GM21723 (cell line): ENCODE measurements around the gene HEY2.
A peak's percentile ranks its signal among the peaks of the same experiment; 100 is the strongest.
"Not testable (repeated sequence)": the region's sequence is repeated elsewhere in the genome, so short reads cannot be mapped to it uniquely, and the experiment has no call there.

Source experiments
- ATAC-seq: cut with Tn5 transposase; IDR thresholded peaks from one replicate; pipeline ENCODE4 v1.9.1; 2021; ENCODE audit warnings: mild to moderate bottlenecking, moderate library complexity; ENCODE audit not compliant: unreplicated experiment

The HEY2 gene

DNA sequence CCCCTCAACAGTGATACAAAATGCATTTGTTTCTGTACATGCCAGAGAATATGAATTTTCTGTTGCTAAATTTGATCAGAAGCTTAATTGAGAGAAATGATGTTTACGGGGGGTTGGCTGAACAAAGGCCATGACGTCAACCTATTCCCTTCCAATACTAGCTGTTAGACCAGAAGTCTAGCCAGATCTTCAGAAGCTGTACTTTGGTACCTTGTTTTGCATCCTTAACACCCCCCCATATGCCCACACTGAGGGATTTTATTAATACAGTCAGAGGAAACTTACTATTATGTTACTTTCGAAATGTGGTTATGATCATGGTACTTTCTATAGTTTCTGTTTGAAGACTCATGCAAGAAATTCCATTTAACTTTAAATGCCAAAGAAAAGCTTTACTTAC is 44.4 kb downstream of the HEY2 start:
- no peak for ATAC-seq

- no peak for ATAC-seq
These were observed 45.1 kb downstream of the HEY2 start for GRCh38 chr6:125794342-125795137.

DNA sequence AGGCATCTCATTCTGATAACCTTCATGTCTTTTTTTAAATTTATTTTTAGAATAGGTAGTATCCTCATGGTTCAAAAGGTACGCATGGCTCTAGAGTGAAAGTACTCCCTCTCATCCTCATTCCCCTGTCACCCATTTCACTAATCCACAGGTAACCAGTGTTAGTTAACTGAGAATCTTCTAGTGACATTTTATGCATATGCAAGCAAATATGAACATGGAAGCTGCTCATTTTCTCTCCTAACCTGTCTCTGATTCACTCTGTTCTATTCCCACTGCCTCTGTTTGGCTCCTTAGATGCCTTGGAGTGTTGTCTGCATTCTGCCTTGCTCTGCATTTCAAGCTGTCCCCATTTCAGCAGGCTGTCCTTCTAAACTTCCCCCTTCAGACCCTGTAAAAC is 45.9 kb downstream of the HEY2 start:
- ATAC-seq, result no peak

DNA sequence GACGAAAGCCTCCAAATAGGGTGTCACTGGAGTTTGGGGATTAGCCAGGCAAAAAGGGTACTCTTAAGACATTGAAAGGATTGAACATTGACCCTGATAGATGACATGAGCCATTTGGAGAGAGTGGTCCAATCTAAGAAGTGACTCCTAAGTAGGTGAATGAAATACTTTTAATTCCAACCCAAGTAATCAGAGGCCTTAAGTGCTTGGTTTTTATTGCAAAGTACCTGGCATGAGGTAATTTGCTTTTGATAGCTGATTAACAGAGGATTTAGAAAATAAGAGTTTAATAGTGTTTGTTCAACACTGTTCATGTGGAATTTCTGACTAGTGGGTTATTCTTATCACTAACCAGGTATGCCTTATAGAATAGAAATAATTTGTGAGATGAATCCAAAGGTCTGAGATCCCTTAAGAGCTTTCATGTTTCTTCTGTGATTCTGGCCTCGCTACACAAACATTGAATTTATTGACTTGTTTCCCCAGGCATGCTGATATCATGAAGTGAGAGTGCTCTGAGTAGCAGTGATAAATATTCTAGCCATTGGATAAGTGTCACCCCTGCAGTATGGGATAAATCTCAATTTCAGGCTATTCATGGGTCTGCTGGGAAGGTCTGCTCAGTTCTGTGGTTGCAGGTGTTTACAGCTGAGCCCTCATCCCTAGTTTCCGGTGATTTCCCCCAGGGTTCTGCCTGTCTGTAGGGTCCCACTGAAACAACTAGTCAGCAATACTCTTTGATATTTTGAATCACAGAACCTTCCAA is 47.9 kb downstream of the HEY2 start:
- ATAC-seq, result no peak

DNA sequence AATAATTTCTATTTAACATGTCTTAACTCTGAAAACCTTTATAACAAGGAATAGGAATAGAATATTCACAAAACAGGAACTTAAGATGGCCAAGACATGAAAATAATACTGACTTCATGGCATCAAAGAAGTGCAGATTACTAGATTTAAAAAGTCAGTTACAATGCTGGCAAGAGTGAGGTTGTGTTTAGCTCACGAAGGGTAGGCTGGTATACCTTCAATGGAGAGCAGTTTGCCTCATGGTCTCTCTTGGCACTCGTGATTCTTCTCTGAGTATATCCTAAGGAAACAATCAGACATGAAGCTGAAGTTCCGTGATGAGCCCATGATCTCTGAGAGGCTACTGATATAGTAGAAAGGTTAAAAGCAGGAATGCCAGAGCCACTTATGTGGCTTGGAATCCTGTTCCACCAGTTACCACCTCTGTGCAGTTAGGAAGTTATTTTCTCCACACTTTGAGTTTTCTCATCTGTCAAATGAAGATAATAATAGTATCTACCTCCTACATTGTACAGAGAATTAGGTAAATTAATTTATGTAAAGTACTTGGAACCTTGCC is 48.5 kb downstream of the HEY2 start:
- ATAC-seq, result no peak

DNA sequence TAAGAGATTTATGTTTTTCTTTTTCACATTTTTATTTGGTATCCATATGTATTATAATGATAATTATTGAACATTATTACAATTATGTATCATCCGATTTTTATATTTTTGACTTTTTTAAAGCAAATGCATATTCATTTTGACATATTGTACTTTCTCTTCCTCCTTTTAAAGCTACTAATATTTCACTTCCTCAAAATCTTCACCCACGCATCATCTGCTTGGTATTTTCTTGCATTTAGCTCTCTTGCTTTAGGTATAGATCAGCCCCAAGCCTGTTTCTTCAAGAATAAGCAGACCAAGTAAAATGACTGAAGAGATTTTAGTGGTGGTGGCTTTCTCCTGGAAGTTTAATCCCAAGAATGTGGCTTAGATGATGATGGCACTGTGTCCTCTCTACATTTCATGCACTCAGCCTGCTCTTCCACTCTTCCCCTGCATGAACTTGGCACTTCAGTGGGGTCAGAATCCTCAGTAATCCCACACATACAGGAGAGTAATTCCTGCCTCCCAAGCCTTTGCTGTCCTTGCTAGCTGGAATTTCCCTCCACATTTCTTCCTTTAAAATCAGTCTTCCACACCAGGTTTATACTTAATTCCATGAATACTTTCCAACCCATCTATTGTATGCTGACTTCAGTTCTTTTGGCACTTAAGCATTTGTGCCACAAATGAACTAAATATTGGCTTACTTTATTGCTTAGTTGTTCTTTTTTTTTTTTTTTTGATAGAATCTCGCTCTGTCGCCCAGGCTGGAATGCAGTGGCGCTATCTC is 49.5 kb downstream of the HEY2 start:
- ATAC-seq, result peak; percentile 82

DNA sequence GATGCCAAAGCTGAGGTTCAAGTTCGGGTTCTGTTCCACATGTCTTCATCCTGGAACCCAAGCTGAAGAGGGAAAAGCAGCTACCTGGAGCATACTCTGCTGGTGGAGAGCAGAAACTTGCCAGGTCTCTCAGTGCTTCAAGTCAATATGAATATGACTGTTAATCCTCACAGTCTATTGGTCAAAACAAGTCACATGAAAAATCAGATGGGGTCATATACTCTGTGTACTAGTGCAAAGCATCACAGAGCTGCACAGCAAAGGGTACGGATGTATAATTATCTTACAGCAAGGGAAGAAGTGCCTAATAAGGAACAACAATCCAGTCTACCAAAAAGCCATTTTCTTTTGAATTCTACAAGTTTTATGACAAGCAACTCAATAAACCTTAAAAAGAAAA is 53.0 kb downstream of the HEY2 start:
- no peak for ATAC-seq

- ATAC-seq, result peak; percentile 24
These were observed 53.5 kb downstream of the HEY2 start for GRCh38 chr6:125802943-125803377.

- peak; percentile 54 for ATAC-seq
These were observed 54.8 kb downstream of the HEY2 start for GRCh38 chr6:125804264-125804663.

DNA sequence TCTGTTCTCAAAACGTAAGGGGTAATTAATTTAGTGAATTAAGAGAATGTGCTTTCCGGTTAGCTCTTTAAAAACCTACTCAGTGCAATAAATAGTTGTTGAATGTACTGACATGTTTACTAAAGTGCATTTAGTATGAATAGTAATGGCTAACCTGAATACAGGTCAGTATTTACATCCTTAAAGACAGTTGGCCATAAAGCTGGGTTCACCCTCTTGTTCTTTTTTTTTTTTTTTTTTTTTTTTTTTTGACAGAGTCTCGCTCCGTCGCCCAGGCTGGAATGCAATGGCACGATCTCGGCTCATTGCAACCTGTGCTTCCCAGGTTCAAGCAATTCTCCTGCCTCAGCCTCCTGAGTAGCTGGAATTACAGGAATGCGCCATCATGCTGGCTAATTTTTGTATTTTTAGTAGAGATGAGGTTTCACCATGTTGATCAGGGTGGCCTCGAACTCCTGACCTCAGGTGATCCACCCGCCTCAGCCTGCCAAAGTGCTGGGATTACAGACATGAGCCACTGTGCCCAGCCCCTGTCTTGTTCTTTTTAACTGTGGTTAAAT is 55.5 kb downstream of the HEY2 start:
- not testable (repeated sequence) for ATAC-seq

DNA sequence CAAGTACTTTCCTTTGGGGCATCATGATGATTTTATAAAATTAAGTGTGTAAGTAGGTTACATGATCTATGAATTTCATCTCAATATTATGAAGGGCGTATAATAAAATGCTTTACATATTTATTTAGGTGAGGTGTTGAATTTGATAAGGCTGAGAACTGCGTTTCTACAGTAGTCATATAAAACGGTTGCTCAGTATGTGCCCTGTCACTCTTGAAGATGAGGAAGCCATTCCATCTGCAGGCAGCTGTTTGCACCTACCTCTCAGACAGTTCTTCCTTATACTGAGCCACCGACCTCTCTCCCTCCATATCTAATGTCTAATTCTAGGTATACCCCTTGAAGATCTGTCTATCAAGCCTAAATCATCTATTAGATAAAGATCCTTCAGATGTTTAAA is 57.4 kb downstream of the HEY2 start:
- ATAC-seq, result no peak

DNA sequence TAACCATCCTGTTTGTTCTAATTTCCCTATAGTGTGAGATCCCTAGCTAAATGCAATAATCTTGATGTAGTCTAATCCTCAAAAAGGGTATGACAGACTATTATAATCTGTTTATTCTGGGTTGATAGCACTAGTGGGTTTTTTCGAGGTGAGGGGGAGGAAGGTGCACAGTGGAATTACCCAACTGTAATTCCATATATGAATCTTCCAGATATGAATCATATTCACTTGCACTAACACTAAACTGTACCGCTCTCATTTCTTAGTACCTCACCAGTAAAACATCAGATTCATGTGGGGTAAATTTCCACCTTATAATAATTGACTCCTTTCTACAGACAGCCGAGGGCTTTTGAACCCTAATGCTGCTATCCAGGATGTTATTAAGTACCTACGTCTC is 57.9 kb downstream of the HEY2 start:
- ATAC-seq, result peak; percentile 38

GRCh38 chr6:125808060-125808459 is 58.6 kb downstream of the HEY2 start:
- ATAC-seq, result peak; percentile 32

GRCh38 chr6:125808591-125808990 is 59.2 kb downstream of the HEY2 start:
- no peak for ATAC-seq

- no peak for ATAC-seq
These were observed 60.2 kb downstream of the HEY2 start for GRCh38 chr6:125809570-125810170.

DNA sequence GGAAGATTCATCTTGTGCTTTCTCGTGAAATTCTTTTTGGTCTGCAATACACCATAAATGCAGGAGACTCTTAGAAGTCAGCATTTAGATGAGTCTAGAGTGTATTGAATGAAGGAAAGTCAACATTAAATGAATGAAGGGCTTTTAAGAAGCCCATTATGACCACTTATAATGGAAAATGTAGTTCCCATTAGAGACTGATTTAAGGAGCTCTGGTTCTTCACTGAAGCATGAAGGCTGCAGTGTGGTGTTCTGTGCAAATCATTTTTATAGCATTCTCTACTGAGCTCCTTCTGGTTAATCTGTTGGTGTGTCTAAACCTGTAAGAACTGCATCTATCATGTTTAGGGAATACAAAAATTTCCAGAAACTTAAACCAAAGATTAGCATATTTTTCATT is 61.0 kb downstream of the HEY2 start:
- no peak for ATAC-seq
